Erythroblast (primary cell): Measurements from ENCODE around the gene IL17RE.

ENCODE experiments used
- GATA1 ChIP-seq: IDR thresholded peaks from 2 replicates; pipeline ENCODE4 v1.6.1; 2011; ENCODE audit warnings: low read depth, mild to moderate bottlenecking, control low read depth, low read length, moderate library complexity
- POLR2A ChIP-seq: IDR thresholded peaks from 2 replicates; pipeline ENCODE4 v1.6.1; 2011; ENCODE audit warnings: mild to moderate bottlenecking, low read length

DNA sequence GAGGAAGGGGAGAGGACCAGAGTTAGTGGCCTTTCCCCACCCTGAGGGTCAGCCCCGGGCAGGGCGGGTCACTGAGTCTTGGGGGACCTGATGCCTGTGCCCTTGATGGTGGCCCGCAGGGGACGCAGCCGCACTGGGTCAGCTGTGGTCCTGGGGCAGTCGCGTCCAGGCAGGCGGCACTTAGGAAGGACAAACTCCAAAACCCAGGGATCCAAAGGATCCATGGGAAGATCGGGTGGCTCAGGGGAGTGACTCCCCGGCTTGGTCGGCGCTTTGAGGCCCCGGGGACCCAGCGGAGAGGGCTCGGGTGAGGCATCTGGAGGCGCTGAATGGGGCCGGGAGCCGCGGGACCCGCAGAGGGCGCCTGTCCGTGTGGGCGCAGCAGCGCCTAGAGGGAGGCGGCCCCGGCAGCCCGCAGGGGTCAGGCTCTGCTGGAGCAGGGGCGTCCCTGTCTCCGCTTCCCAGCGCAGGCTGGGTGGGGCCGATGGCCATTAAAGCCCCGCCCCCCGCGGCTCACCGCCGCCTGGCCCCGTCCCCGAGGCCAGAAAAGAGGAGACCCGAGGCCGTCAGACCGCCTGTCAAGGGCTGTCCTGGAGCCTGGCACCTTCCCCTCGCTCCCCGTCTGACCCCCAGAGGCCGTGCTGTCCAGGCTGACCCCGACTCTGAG, 40.1 kb upstream of the IL17RE start:
- TF ChIP-seq POLR2A, result no peak
- no peak for TF ChIP-seq GATA1
